ENCODE results near the gene LRRC8B. TPM values are rescaled to one million over a fixed set of nuclear protein-coding genes. Genes with fewer than 3 reads are reported as not detected.

LRRC8B gene
- total RNA-seq, 1 donor from 2014 or later: 6.4 TPM

- H4K20me1 ChIP-seq (ENCODE audit: insufficient read depth, low read length): no peaks in the 10 kb centered on the region
- no peak for DNase-seq (ENCODE audit: low read depth)
- no peaks in the 10 kb centered on the region for H3K9me3 Mint-ChIP-seq (ENCODE audit: unreplicated experiment)
- FAIRE-seq: no peak
- H3K27me3 ChIP-seq (ENCODE audit: insufficient read depth, low read length): no peaks in the 10 kb centered on the region
- H3K4me1 Mint-ChIP-seq (ENCODE audit: low read depth, unreplicated experiment): peaks cover 18% of the 10 kb centered on the region
- H3K4me3 Mint-ChIP-seq (ENCODE audit: unreplicated experiment): no peak overlapping the region
- H3K9me3 ChIP-seq (ENCODE audit: insufficient read depth, low read depth, low read length): no peaks in the 10 kb centered on the region
- no peak overlapping the region for H2AFZ ChIP-seq (ENCODE audit: low read depth, low read length)
- H3K27ac Mint-ChIP-seq (ENCODE audit: unreplicated experiment): no peak overlapping the region
- peaks cover 7% of the 10 kb centered on the region for H3K4me1 ChIP-seq (ENCODE audit: insufficient read depth, low read length)
- H3K4me3 ChIP-seq (ENCODE audit: insufficient read depth, low read depth, low read length): no peak overlapping the region
- peaks cover 11% of the 10 kb centered on the region for H3K27me3 Mint-ChIP-seq (ENCODE audit: low read depth, unreplicated experiment)
- no peak overlapping the region for H3K27ac ChIP-seq (ENCODE audit: low read depth, low read length)
- H3K36me3 Mint-ChIP-seq (ENCODE audit: low read depth, unreplicated experiment): no peaks in the 10 kb centered on the region
- no peaks in the 10 kb centered on the region for H3K36me3 ChIP-seq (ENCODE audit: insufficient read depth, low read length)
- no peak overlapping the region for H3K9ac ChIP-seq (ENCODE audit: low read length)
- no peak overlapping the region for H3K4me2 ChIP-seq (ENCODE audit: low read length)
- no peaks in the 10 kb centered on the region for H3K79me2 ChIP-seq (ENCODE audit: insufficient read depth, low read length)
- no peak for TF ChIP-seq EZH2 (IDR thresholded peaks at IDR 0.05; ENCODE audit: insufficient read depth, low read length)
- TF ChIP-seq, protein P1, sequence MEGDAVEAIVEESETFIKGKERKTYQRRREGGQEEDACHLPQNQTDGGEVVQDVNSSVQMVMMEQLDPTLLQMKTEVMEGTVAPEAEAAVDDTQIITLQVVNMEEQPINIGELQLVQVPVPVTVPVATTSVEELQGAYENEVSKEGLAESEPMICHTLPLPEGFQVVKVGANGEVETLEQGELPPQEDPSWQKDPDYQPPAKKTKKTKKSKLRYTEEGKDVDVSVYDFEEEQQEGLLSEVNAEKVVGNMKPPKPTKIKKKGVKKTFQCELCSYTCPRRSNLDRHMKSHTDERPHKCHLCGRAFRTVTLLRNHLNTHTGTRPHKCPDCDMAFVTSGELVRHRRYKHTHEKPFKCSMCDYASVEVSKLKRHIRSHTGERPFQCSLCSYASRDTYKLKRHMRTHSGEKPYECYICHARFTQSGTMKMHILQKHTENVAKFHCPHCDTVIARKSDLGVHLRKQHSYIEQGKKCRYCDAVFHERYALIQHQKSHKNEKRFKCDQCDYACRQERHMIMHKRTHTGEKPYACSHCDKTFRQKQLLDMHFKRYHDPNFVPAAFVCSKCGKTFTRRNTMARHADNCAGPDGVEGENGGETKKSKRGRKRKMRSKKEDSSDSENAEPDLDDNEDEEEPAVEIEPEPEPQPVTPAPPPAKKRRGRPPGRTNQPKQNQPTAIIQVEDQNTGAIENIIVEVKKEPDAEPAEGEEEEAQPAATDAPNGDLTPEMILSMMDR (IDR thresholded peaks at IDR 0.05; ENCODE audit: insufficient read depth, low read depth, low read length): no peak
Observed at GRCh38 chr1:89610457-89611011, 85.9 kb downstream of the LRRC8B start.

GRCh38 chr1:89611721-89612120 is 87.1 kb downstream of the LRRC8B start:
- no peaks in the 10 kb centered on the region for H3K36me3 ChIP-seq (ENCODE audit: insufficient read depth, low read length)
- no peak overlapping the region for H3K27ac Mint-ChIP-seq (ENCODE audit: unreplicated experiment)
- no peak overlapping the region for H3K4me3 ChIP-seq (ENCODE audit: insufficient read depth, low read depth, low read length)
- no peak overlapping the region for H3K4me2 ChIP-seq (ENCODE audit: low read length)
- no peak overlapping the region for H3K27ac ChIP-seq (ENCODE audit: low read depth, low read length)
- no peak overlapping the region for H3K4me3 Mint-ChIP-seq (ENCODE audit: unreplicated experiment)
- H3K9ac ChIP-seq (ENCODE audit: low read length): no peak overlapping the region
- DNase-seq (ENCODE audit: low read depth) (no peak), FAIRE-seq (no peak)
- no peaks in the 10 kb centered on the region for H3K4me1 ChIP-seq (ENCODE audit: insufficient read depth, low read length)
- H3K36me3 Mint-ChIP-seq (ENCODE audit: low read depth, unreplicated experiment): no peaks in the 10 kb centered on the region
- TF ChIP-seq, protein P1 (IDR thresholded peaks at IDR 0.05; ENCODE audit: insufficient read depth, low read depth, low read length): no peak
- TF ChIP-seq EZH2 (IDR thresholded peaks at IDR 0.05; ENCODE audit: insufficient read depth, low read length): no peak
- no peak overlapping the region for H2AFZ ChIP-seq (ENCODE audit: low read depth, low read length)
- H3K4me1 Mint-ChIP-seq (ENCODE audit: low read depth, unreplicated experiment): peaks cover 10% of the 10 kb centered on the region
- H3K79me2 ChIP-seq (ENCODE audit: insufficient read depth, low read length): no peaks in the 10 kb centered on the region
- H3K9me3 ChIP-seq (ENCODE audit: insufficient read depth, low read depth, low read length): no peaks in the 10 kb centered on the region
- no peaks in the 10 kb centered on the region for H4K20me1 ChIP-seq (ENCODE audit: insufficient read depth, low read length)
- H3K27me3 ChIP-seq (ENCODE audit: insufficient read depth, low read length): no peaks in the 10 kb centered on the region
- H3K27me3 Mint-ChIP-seq (ENCODE audit: low read depth, unreplicated experiment): peaks cover 11% of the 10 kb centered on the region
- H3K9me3 Mint-ChIP-seq (ENCODE audit: unreplicated experiment): no peaks in the 10 kb centered on the region

GRCh38 chr1:89613928-89614327 is 89.3 kb downstream of the LRRC8B start:
- Histone ChIP-seq H3K4me2 (ENCODE audit: low read length) (no peak overlapping the region), H4K20me1 (ENCODE audit: insufficient read depth, low read length) (no peaks in the 10 kb centered on the region), H3K27me3 (ENCODE audit: insufficient read depth, low read length) (no peaks in the 10 kb centered on the region), H3K4me3 (ENCODE audit: insufficient read depth, low read depth, low read length) (no peak overlapping the region), H3K27ac (ENCODE audit: low read depth, low read length) (no peak overlapping the region), H3K9me3 (ENCODE audit: insufficient read depth, low read depth, low read length) (no peaks in the 10 kb centered on the region), H3K36me3 (ENCODE audit: insufficient read depth, low read length) (no peaks in the 10 kb centered on the region), H3K9ac (ENCODE audit: low read length) (no peak overlapping the region), H3K4me1 (ENCODE audit: insufficient read depth, low read length) (no peaks in the 10 kb centered on the region), H3K79me2 (ENCODE audit: insufficient read depth, low read length) (no peaks in the 10 kb centered on the region), H2AFZ (ENCODE audit: low read depth, low read length) (no peak overlapping the region)
- Mint-ChIP-seq H3K27ac (ENCODE audit: unreplicated experiment) (no peak overlapping the region), H3K27me3 (ENCODE audit: low read depth, unreplicated experiment) (peaks cover 8% of the 10 kb centered on the region), H3K9me3 (ENCODE audit: unreplicated experiment) (peaks cover 6% of the 10 kb centered on the region), H3K36me3 (ENCODE audit: low read depth, unreplicated experiment) (no peaks in the 10 kb centered on the region), H3K4me3 (ENCODE audit: unreplicated experiment) (no peak overlapping the region), H3K4me1 (ENCODE audit: low read depth, unreplicated experiment) (no peaks in the 10 kb centered on the region)
- no peak for FAIRE-seq
- TF ChIP-seq, protein P1 (IDR thresholded peaks at IDR 0.05; ENCODE audit: insufficient read depth, low read depth, low read length): no peak
- TF ChIP-seq EZH2 (IDR thresholded peaks at IDR 0.05; ENCODE audit: insufficient read depth, low read length): no peak
- DNase-seq (ENCODE audit: low read depth): no peak

Data from astrocyte (in vitro differentiated cells and primary cell).